Activated CD4-positive, CD25-positive, alpha-beta regulatory T cell treated with anti-CD3 and anti-CD28 coated beads, Interleukin-2, amount 50 U/mL, for 16 hours (primary cell): ENCODE measurements around the gene UTS2R.

Experiments
- DNase-seq: peaks from one replicate; pipeline ENCODE4 v3.0.0-alpha.2; 2020; ENCODE audit warnings: low read depth, low spot score

Gene UTS2R

DNA sequence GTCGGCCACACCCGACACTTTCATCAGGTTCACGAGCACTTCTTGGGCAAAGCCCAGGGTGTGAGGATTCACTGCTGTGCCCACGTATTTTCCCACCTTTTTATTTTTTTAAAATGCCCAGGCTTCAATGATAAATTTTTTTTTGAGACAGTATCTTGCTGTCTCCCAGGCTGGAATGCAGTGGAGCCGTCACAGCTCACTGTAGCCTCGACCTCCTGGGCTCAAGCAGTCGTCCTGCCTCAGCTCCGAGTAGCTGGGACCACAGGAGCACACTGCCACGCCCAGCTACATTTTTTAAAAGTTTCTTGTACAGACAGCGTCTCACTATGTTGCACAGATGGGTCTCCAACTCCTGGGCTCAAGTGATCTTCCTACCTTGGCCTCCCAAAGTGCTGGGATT is 17.8 kb downstream of the UTS2R start:
- no peak for DNase-seq

DNA sequence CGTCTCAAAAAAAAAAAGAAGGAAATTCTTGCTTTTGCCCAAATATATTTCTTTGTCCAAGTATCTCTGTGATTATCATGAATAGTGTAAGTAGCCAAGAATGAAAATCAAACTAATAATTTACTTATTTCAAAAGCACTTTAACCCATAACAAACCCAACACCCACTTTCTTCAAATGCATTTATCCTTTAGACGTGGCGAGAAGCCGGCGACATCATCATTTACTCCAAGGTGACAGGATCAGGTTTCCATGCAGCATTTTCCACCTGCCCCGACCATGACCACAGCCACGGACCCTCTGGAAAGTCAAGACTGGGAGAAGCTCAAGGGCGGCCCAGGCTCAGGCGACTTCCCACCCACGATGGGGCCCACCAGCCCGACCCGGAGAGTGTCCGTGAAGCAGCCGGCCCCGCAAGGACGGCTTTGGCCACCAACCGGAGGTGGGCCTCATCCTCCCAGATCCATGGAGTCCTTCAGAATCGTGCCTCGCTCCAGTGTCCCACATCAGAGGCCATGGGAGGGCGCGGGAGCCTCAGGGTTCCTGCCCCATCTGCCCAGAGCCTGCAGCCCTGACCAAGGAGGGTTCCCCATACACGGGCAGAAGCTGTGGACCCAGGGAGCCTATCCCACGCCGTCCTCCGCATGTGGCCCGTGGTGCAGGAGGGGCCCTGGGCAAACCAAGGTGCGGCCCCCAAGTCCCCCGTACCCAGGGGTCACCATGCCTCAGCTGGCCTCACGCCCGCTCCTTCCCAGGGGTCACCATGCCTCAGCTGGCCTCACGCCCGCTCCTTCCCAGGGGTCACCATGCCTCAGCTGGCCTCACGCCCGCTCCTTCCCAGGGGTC is 18.7 kb downstream of the UTS2R start:
- no peak for DNase-seq

DNA sequence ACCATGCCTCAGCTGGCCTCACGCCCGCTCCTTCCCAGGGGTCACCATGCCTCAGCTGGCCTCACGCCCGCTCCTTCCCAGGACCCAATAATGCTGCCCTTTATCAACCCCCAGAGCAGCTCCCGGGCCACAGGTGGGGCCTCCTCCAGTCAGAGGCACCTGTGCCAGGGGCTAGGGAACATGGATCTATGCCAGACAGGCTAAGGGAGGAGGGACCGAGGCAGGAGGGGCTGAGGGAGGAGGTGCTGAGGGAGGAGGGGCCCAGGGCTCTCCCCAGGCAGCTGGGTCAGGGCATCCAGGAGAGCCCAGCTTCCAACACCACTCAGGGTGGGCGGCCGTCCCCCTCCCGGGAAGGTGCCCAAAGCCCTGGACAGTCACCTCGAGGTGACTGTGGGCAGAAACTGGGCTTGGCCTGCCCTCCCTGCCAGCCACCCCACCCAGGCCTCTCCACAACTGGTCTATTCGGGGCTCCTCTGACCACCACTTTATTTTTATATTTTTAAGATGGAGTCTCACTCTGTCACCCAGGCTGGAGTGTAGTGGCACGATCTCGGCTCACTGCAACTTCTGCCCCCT is 19.4 kb downstream of the UTS2R start:
- DNase-seq, result no peak

DNA sequence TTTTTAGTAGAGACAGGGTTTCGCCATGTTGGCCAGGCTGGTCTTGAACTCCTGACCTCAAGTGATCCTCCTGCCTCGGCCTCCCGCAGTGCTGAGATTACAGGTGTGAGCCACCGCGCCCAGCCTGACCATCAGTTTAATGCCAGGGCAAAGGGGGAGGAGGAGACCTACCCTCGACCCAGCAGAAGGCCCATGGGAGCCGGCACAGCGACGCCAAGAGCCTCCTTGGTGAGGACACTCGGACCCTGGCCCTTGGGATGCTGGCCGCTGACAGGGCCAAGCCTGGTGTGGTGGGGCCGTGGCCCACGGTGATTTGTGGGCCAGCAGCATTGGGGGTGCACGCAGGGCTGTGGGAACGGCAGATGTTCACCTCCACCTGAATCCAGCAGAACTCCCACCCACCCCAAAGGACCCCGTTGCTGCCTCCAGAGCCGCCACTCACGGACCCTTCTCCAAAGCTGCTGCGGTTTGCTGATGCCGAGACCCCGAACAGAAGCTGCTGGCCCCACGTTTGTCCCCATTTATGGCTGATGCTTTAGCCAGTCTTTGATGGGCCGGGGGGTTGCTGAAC is 20.0 kb downstream of the UTS2R start:
- DNase-seq, result no peak

DNA sequence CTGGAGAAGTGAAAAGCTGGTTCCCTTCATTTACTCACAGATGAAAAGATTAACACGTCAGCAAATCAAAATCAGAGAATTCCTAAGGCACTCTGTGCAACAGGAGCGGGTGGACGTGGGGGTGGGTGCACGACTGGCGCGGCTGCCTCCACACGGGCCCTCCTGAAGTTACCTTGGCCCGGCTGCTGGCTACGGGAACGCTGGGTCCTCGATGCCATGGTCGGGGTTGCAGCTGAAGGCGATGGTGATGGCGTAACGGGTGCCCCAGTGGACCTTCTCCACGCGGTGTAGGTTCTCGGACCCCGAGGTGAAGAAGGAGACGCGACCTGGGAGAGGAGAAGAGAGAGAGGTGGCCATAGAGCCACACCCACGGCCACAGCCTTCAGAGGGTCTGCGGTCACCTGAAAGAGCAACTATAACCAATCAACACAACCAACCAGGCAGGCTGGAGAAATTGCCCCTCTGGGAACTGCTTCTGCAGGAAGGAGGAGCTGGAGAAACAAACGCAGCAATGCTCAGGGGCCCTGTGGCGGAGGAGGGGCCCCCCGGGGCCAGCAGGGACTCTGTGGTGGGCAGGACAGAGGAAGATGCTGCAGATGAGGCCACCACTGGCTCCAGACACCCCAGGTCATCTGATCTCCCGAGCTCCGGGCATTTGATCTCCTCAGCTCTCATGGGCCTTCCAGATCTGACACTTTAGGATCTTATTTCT is 20.8 kb downstream of the UTS2R start:
- no peak for DNase-seq

DNA sequence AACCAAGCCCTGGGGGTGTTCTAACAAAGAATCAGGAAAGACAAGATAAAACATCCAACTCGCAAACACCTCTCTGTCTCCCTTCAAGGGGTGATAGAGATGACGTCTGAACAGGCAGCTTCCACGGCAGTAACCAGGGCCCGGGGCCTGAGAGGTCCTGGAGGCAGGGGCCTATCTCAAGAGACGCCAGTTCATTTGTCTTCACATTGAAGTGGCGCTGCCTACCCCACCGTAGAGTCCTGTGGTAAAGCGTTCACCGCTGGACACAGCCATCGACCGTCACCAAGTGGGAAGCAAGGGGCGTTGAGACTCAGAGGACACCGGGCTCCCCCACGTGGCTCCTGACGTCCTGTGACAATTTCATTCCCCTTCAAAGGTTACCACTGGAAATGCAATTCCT is 21.4 kb downstream of the UTS2R start:
- no peak for DNase-seq

DNA sequence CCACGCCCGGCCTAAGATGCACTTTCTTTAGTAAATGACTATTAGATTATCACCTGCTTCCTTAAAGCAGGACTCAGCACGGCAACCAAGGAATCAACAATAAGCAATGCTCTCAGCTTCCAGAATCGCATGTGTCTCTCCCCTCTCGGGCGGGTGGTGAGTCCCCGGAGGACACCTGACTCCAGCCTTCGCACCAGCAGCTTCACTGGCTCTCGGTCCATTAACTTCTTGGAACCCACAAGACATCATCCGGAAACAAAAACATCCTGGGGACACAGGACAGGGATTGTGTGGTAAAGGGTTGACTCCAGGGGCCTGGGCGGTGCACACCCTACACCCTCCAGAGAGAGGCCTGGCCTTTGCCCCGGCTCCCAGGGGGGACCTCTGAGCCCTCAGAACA is 22.7 kb downstream of the UTS2R start:
- DNase-seq, result no peak

DNA sequence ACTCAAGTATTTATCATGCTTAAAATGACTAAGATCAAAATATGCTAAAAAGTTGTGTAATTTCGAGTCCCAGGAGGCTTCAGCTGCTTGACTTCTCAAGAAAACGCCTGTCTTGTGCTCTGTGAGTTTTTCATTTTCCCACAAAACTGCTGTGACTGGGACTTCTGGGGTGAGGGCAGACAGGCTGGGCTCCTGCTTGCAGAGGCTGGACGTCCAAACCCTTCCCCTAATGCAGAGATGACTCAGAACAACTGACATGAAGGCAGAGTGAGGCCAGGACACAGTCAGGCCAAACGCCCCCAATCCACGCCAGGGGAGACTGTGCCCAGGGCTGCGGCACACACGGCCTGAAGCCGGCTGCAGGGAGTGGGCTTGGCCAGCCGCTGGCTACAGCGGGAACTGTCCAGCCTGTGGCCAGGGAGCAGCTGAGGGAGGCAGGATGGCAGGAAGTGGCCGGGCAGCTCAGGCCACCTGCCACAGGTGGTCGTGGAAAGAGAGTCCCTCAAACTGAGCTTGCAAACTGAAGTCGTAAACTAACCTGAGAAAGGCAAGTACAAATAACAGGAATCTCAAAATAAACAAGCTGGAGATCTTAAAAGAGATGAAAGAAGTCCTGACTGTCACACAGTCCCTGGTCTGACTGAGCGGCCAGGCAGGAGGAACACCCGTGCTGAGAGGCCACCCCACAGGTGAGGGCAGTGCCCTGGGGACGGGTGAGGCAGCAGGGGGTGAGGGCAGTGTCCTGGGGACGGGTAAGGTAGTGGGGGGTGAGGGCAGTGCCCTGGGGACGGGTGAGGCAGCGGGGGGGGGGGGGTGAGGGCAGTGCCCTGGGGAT is 25.3 kb downstream of the UTS2R start:
- DNase-seq, result no peak

DNA sequence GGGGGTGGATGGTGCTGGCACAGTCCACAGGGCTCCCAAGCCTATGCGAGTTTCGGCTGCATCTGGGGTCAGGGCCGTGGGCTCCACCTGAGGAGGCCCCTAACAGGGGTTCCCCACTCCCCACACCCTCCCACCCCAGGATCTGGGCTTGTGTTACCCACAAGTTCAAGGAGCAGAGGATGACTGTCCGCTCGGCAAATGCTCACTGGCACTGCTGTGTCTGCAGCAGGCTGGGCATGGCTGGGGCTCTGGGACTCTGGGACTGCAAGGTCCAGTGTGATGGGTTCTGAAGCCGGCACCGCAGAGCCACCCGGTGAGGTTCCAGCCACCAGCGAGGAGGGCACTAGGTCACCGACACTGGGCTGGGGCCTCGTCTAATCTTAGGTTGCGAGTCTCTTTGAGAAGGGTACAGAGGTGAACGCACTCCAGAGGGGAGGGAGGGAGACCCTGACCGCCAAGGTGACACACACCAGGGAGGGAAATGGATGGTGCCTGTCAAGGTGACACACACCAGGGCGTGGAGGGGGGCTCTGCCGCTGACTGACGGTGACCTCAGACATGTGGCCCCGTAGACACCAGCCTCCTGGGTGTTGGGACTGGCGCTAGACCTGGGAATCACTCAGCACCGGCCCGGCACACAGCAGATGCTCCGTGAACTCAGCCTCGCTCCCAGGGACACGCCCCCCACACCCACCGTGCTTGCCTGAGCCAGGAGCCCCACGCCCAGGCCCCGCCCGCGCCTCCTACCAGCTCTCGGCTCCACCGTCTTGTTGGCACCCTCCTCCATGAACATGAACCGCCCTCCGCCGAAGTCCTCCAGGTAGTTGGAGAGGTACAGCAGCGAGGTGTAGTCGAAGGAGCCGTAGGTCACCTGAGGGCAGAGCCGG is 26.1 kb downstream of the UTS2R start:
- DNase-seq, result no peak

DNA sequence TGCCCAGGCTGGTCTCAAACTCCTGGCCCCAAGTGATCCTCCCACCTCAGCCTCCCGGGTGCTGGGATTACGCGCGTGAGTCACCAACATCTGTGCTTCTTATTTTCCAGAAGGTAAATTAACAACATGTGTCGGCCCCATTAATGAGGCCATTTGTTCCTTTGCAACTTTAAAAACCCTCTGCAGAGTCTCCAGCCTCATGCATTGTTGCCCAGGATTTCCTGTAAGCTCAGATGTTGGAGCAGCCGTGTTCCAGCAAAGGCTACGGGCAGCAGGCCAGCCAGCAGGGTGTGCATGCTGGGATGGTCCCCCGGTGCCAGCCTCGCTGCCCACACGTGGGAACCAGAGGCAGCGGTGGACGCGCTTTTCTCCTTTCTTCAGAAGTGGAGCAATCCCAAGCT is 27.5 kb downstream of the UTS2R start:
- DNase-seq, result no peak

DNA sequence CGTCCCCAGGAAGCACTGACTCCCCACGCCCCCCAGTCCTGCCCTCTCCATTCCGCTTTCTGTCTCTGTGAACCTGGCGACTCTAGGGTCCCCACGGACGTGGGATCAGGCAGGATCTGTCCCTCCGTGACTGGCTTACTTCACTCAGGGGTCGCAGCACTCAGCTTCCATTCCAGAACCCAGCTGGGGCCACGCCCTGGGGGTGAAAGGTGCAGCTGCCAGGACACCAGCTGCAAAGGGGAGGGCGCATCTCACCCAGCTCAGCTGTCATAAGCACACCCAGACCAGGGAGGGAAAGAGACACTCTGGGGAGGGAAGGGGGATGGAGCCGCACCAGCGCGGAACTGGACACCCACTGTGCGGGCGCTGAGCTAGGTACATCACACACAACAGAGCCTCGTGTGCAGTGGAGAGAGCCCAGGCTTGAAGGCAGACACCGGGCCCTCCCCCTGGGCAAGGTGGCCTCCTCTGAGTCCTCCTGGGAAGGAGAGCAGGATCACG is 28.1 kb downstream of the UTS2R start:
- no peak for DNase-seq

DNA sequence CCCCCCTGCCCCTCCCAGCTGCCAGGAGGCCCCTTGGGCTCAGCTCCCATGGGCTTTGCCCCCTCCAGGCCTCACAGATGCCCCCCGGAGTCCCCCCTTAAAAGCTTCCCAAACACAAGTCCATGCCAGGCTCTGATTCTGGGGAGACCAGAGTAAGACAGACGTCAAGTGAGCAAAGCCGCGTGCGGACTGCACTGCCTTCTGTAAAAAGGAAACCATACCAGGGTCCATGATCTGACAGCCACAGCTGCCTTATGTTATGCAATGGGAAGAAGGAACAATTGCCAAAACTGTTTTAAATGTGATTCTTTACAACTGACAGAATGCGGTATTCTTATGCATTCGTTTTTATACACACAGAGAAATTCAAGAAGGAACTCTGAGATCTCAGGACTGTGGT is 28.6 kb downstream of the UTS2R start:
- DNase-seq, result no peak

DNA sequence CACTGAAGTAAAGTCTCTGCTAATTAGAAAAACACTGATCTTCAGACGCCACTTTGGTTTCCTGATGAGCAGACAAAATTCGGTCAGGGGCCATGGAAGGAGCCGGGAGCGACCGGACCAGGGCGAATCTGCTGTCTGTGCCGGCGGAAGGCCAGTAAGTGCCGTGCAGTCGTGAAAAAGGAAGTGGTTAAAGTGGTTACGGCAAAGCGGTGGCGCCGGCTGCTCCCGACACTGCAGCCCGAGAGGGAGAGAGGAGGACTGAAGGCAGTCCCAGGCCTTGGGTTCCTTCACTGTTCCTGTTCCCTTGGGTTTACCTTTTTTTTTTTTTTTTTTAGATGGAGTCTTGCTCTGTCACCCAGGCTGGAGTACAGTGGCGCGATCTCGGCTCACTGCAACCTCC is 29.3 kb downstream of the UTS2R start:
- DNase-seq, result peak; percentile 21

DNA sequence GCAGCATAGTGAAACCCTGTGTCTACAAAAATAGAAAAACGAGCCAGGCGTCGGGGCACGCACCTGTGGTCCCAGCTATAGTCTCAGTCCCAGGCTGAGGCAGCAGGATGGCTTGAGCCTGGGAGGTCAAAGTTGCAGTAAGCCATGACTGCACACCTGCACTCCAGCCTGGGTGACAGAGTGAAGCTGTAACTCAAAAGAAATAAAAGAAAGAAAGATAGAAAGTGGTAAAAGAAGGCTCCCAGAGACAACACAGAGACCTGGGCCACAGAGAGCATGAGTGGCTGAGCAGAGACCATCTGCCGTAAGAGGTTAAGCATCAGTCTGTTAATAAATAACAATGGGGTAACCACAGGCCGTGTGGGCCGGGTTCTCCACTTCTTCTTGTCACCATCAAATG is 31.3 kb downstream of the UTS2R start:
- DNase-seq, result no peak

DNA sequence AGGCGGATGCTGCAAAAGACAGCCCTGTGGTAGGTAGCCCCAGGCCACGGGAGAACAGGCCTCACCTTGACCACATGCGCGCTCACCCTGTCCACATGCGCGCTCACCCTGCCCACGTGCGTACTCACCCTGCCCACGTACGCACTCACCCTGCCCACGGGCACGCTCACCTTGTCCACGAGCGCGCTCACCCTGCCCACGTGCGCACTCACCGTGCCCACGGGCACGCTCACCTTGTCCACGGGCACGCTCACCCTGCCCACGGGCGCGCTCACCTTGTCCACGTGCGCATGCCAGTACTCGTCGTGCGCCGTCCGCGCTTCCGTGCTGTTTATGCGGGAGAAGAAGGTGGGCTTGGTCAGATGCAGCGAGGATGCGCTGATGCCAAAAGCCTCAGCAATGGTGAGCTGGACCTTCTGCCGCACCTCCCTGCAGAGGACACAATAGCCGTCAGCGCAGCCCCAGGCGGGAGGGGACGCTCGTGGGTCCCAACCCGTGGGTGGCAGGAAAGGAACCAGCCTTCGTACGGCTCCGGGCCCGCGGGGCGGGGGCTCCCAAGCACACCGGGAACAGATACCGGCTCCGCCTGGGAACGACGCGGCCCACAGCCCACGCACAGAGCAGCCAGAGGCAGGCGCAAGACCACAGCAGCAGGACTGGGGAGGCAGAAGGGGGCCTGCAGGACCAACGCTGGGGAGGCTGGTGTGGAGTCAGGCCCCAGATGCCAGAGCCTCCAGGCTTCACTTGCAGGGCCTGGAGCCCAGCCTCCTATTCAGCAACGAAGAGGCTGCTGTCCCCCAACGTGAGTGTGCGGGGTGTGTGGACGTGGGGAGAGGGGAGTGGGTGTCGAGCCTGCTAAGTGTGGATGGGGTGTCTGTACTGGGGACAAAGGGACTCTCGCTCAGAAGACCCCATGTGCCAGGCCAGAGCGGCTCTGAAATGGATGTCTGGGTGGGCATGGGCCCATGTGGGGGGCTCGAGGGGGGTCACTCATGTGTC is 32.4 kb downstream of the UTS2R start:
- DNase-seq, result no peak

DNA sequence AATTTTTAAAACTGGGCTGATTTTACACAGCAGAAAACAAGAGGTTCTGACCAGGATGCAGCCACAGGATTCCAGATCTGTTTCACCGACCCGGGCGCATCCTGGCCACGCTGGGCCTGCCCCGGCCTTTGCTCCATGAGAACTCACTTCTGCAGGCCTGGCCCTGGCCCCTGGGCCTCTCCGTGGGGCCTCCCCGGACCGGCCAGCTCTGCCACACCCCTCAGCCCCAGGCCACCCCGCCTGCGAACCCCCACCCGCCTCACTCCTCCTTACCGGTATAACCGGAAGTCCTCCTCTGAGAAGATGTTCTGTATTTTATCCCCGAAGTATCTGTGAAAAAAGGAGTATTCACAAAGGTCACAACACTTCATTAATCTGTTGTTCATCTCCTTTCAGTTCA is 33.5 kb downstream of the UTS2R start:
- no peak for DNase-seq

DNA sequence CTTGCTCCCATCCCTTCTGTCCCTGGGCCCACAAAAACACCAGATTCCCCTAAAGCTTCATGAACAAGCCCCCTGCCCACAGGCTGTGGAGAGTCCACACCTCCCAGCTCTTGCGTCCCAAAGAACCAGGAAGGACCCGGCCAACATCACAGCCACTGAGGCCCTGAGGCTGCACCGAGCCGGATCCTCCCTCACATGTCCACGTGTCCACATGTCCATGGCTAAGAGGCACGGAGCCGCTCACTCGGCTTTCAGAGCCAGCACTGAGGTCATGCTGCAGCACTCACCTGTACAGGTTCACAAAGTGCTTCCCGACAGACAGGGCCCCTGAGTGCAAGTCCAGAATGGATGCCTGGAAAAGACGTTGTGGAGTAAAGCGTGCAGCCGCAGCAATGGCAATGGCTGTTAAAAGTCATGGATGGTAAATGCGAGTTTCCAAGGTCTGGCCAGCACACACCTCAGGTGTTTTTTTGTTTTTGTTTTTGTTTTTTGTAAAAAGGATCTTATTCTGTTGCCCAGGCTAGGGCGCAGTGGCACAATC is 34.6 kb downstream of the UTS2R start:
- DNase-seq, result no peak

DNA sequence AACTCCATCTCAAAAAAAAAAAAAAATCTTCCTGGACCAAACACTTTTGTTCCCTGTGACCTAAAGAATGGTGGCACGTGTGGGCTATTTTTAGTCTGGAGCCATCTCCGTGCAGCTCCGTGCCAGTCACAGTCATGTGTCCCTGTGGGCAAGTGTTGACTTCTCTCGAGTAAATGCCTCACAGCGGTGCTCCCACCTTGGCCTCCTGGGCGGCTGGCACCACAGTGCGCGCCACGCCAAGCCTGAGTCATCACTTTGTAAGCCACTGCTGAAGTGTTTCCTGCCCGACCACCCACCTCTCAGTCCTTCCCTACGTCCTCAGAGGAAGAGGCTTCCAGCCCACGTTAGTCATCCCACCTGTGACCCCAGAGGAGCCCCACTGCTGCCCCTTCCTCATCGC is 35.7 kb downstream of the UTS2R start:
- no peak for DNase-seq
